HAP-1 (cell line): ENCODE data around the gene C2CD3.
A peak's percentile ranks its signal among the peaks of the same experiment; 100 is the strongest.

ENCODE experiments used
- DNase-seq, 2 experiments: peaks; one replicate each; pipeline ENCODE4 v3.0.0-alpha.2; 2016 to 2020; ENCODE audit warnings: low spot score in 2 of 2
- H3K27me3 ChIP-seq: fragments of 250-450 bp; sonication (Bioruptor Pico); 2 replicates; pipeline ENCODE4 v1.5.1; 2020; ENCODE audit warnings: low read depth, mild to moderate bottlenecking, moderate library complexity
- H3K36me3 ChIP-seq: fragments of 250-450 bp; sonication (Bioruptor Pico); replicated peaks from 2 replicates; pipeline ENCODE4 v1.5.1; 2020; ENCODE audit warnings: mild to moderate bottlenecking
- H3K4me1 ChIP-seq: fragments of 250-450 bp; sonication (Bioruptor Pico); 2 replicates; pipeline ENCODE4 v1.5.1; 2020; ENCODE audit warnings: mild to moderate bottlenecking
- H3K4me3 ChIP-seq: fragments of 250-450 bp; sonication (Bioruptor Pico); 2 replicates; pipeline ENCODE4 v1.5.1; 2020; ENCODE audit warnings: mild to moderate bottlenecking, moderate library complexity
- H3K9me3 ChIP-seq: fragments of 250-450 bp; sonication (Bioruptor Pico); 2 replicates; pipeline ENCODE4 v1.5.1; 2020; ENCODE audit warnings: mild to moderate bottlenecking, moderate library complexity
- in situ Hi-C: fragments of 300-500 bp; cut with MboI; formaldehyde crosslinking; loops from 3 replicates; pipeline ENCODE4 v1.14.3; 2020; ENCODE audit warnings: low sequenced_read_pairs, inconsistent platforms, mixed read lengths

The C2CD3 gene

DNA sequence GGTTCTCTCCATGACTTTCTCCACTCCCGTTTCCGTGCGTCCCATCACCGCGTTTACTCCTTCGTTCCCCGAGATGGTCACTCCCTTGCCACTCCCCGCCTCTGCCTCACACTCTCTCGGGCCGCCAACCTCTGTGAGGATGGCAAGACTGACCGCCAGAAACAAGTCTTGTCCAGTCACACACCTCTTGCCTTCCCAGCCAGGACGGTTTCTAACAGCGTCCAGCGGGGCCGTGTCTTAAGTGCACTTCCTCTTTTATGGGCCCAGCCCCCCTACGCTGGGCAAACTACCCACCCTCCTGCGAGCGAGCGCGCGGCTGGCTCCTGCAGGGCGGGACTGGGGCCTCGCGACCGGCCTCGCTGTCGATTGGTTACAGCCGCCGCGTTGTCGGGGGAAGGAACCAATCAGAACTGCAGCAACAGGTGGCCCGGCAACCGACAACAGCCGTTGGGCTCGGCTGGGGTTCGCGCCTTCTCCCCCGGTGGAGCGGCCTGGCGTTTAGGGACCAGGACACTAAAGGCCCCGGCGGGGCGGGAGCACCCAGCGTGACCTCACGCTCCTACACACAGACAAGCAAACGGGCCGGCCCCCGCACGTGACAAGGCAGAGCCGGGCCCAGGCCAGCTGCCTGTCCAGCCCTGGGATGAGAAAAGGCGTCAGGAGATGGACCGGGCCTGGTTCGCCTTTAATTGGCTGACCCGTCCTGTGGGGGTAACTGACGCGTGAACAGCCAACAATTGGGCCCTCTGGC lies 187.6 kb downstream of the C2CD3 start:
- Histone ChIP-seq H3K27me3 (no peaks in the 10 kb centered on the region), H3K4me3 (peak overlapping the region; percentile 72), H3K4me1 (peaks cover 17% of the 10 kb centered on the region), H3K9me3 (no peaks in the 10 kb centered on the region), H3K36me3 (peaks cover 27% of the 10 kb centered on the region)
- in situ Hi-C loops: no loop called here
- peak; percentile 90 to 96 for DNase-seq

GRCh38 chr11:73982595-73982989 lies 188.2 kb downstream of the C2CD3 start, which contains the start of gene UCP2:
Gene UCP2 (minus strand): TSS chr11:73982843. CDS start chr11:73978378, 4,465 bp downstream.
- in situ Hi-C loops: no loop called here
- Histone ChIP-seq H3K4me1 (peaks cover 17% of the 10 kb centered on the region), H3K36me3 (peaks cover 33% of the 10 kb centered on the region), H3K9me3 (no peaks in the 10 kb centered on the region), H3K27me3 (no peaks in the 10 kb centered on the region), H3K4me3 (peak within 1 kb of the TSS; percentile 72)
- peak in 1 of 2 experiments; percentile 94 for DNase-seq

- H3K36me3 ChIP-seq: peaks cover 46% of the 10 kb centered on the region
- no peaks in the 10 kb centered on the region for H3K9me3 ChIP-seq
- H3K27me3 ChIP-seq: no peaks in the 10 kb centered on the region
- H3K4me3 ChIP-seq: peak overlapping the region; percentile 72
- peaks cover 17% of the 10 kb centered on the region for H3K4me1 ChIP-seq
- no peak for DNase-seq
- in situ Hi-C loops: no loop called here
Observed at GRCh38 chr11:73981051-73981805, 189.6 kb downstream of the C2CD3 start.

DNA sequence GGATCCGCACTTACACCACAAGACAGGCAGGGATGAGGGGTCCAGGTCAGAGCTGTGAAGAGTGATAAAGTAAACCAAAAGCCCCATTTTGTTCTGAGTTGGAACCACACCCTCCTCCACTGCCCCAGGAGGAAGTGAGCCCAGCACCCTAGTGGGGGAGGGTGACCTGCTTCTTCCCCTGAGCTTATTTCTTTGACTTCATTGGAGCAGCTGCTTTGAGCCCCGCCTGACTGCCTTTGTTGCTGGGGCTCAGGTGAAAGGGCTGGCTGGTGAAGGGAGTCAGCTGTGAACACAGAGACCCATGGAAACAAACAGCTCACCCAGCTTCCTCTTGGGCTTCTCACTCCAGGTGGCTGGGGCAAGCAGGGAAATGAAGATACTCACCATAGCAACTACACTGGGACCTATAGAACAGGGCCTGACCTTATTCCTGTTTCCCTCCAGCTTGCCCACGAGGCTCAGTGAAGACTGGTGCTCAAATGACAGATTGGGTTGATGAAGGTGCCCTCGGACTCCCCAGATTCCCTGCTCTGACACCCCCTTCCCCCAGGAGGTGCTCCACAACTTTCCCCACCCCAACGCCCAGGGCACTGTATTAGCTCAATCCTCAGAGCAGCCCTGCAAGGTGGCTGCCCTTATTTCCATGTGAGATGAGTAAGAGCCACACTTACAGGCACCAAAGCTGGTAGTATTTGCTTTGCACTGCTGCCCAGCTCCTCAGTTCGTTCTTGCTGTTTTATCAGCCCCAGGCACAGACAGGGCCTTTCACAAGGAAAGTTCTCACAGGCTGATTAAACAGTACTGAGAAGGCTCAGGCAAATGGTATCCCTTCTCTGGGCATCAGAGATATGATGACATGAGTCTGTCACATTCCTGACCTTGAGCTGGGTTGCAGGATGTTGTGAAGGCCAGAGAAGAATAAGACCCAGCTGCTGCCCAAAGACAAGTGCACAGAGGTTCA lies 190.5 kb downstream of the C2CD3 start:
- peak in 1 of 2 experiments; percentile 42 for DNase-seq
- no peak overlapping the region for H3K4me3 ChIP-seq
- peaks cover 56% of the 10 kb centered on the region for H3K36me3 ChIP-seq
- H3K9me3 ChIP-seq: no peaks in the 10 kb centered on the region
- no peaks in the 10 kb centered on the region for H3K27me3 ChIP-seq
- H3K4me1 ChIP-seq: peaks cover 17% of the 10 kb centered on the region
- in situ Hi-C loops: no loop called here

- in situ Hi-C loops: no loop called here
- H3K27me3 ChIP-seq: no peaks in the 10 kb centered on the region
- peaks cover 13% of the 10 kb centered on the region for H3K4me1 ChIP-seq
- H3K4me3 ChIP-seq: no peak overlapping the region
- no peak for DNase-seq
- H3K9me3 ChIP-seq: no peaks in the 10 kb centered on the region
- peaks cover 67% of the 10 kb centered on the region for H3K36me3 ChIP-seq
Observed at GRCh38 chr11:73978576-73979086, 192.2 kb downstream of the C2CD3 start.

DNA sequence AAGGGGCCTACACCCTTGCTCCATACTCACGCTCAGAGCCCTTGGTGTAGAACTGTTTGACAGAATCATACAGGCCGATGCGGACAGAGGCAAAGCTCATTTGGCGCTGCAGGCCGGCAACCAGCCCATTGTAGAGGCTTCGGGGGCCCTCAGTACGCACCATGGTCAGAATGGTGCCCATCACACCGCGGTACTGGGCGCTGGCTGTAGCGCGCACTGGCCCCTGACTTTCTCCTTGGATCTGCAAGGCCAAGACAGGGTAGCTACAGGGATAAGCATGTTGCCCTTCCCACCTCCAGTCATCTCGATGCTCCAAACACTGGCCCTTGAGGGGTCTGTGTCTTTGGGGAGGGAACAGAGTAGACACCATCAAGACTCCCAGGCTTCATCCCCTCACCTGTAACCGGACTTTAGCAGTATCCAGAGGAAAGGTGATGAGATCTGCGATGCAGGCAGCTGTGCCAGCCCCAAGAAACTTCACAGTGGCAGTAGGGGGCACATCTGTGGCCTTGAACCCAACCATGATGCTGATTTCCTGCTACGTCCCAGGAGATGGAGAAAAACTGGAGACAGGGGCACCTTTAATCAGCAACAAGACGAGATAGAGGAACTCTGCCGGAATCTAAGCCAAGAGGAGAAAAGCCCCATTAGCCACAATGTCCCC lies 192.8 kb downstream of the C2CD3 start:
- Histone ChIP-seq H3K4me3 (no peak overlapping the region), H3K4me1 (peaks cover 9% of the 10 kb centered on the region), H3K9me3 (no peaks in the 10 kb centered on the region), H3K27me3 (no peaks in the 10 kb centered on the region), H3K36me3 (peaks cover 69% of the 10 kb centered on the region)
- in situ Hi-C loops: no loop called here
- no peak for DNase-seq

DNA sequence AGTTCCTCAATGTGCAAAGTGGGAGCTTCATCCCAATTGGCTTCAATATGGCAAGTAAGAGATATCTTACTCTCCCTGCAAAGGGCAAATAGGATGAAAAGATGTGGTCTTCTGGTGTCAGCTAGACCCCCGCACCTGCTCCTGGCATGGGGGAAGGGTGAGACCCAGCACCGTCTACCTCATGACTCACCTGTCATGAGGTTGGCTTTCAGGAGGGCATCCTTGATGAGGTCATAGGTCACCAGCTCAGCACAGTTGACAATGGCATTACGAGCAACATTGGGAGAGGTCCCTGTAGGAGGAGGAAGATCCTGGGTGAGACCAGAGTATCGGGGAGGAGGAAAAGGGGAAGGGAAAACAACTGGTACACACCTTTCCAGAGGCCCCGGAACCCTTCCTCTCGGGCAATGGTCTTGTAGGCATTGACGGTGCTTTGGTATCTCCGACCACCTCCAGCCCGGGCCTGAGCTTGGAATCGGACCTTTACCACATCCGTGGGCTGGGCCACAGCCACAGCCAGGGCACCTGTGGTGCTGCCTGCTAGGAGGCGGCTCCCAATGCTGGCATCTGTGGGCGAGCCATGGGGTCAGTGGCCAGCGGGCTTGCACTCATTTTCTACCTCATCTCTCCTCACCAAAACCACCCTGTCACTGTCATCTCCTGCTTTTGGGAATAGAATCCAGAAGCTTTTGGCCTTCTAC lies 194.2 kb downstream of the C2CD3 start:
- H3K4me1 ChIP-seq: peaks cover 7% of the 10 kb centered on the region
- no peak overlapping the region for H3K4me3 ChIP-seq
- no peaks in the 10 kb centered on the region for H3K27me3 ChIP-seq
- no peaks in the 10 kb centered on the region for H3K9me3 ChIP-seq
- in situ Hi-C loops: no loop called here
- peaks cover 69% of the 10 kb centered on the region for H3K36me3 ChIP-seq
- no peak for DNase-seq

GRCh38 chr11:73975479-73975757 lies 195.4 kb downstream of the C2CD3 start:
- no peaks in the 10 kb centered on the region for H3K27me3 ChIP-seq

GRCh38 chr11:73974604-73975478 lies 196.0 kb downstream of the C2CD3 start:
- no peak overlapping the region for H3K4me3 ChIP-seq
- H3K36me3 ChIP-seq: peaks cover 58% of the 10 kb centered on the region
- DNase-seq: no peak
- H3K27me3 ChIP-seq: no peaks in the 10 kb centered on the region
- H3K4me1 ChIP-seq: peaks cover under 1% of the 10 kb centered on the region; the same call in 1 of the 2 replicates
- H3K9me3 ChIP-seq: no peaks in the 10 kb centered on the region
- in situ Hi-C loops: no loop called here

More at GRCh38 chr11:73975479-73975757, 195.4 kb downstream of the C2CD3 start:
- Histone ChIP-seq H3K4me3 (no peak overlapping the region), H3K4me1 (peaks cover 5% of the 10 kb centered on the region; the same call in 1 of the 2 replicates), H3K9me3 (no peaks in the 10 kb centered on the region), H3K36me3 (peaks cover 63% of the 10 kb centered on the region)
- in situ Hi-C loops: no loop called here
- DNase-seq: no peak

- Histone ChIP-seq H3K27me3 (no peaks in the 10 kb centered on the region), H3K4me3 (no peak overlapping the region), H3K4me1 (no peaks in the 10 kb centered on the region), H3K9me3 (no peaks in the 10 kb centered on the region), H3K36me3 (peaks cover 39% of the 10 kb centered on the region)
- DNase-seq: no peak
- in situ Hi-C loops: no loop called here
Observed at GRCh38 chr11:73972620-73973449, 198.0 kb downstream of the C2CD3 start.

GRCh38 chr11:73972187-73972586 lies 198.6 kb downstream of the C2CD3 start:
- in situ Hi-C loops: no loop called here
- Histone ChIP-seq H3K27me3 (no peaks in the 10 kb centered on the region), H3K9me3 (no peaks in the 10 kb centered on the region), H3K4me3 (no peak overlapping the region), H3K36me3 (peaks cover 33% of the 10 kb centered on the region), H3K4me1 (no peaks in the 10 kb centered on the region)
- no peak for DNase-seq
